OCI-LY3 (cell line): ENCODE data around the gene SEC14L6.

Experiments
- CTCF ChIP-seq: fragments of 200-600, 300-600 bp; sonication (generic); IDR thresholded peaks from 2 replicates; pipeline ENCODE4 v1.5.1; 2014; ENCODE audit warnings: antibody characterized with exemption, low read length, low read depth
- EZH2phosphoT487 ChIP-seq: fragments of 200-600 bp; shearing (Covaris generic); IDR thresholded peaks from 2 replicates; pipeline ENCODE4 v1.6.1; 2018; ENCODE audit warnings: antibody characterized with exemption, mixed run types, low read depth

GRCh38 chr22:30547188-30547587, 647 bp upstream of the SEC14L6 start:
- TF ChIP-seq CTCF (no peak), EZH2phosphoT487 (no peak)
